Measurements from ENCODE around the gene POMGNT1. TPM values are rescaled to one million over a fixed set of nuclear protein-coding genes. Genes with fewer than 3 reads are reported as not detected.
"Not testable (repeated sequence)": the region's sequence is repeated elsewhere in the genome, so short reads cannot be mapped to it uniquely, and the experiment has no call there.

Gene POMGNT1
- 85.5 and 89.7 TPM in 2 replicates for total RNA-seq (2014; rRNA removed; shearing (Covaris generic))

DNA sequence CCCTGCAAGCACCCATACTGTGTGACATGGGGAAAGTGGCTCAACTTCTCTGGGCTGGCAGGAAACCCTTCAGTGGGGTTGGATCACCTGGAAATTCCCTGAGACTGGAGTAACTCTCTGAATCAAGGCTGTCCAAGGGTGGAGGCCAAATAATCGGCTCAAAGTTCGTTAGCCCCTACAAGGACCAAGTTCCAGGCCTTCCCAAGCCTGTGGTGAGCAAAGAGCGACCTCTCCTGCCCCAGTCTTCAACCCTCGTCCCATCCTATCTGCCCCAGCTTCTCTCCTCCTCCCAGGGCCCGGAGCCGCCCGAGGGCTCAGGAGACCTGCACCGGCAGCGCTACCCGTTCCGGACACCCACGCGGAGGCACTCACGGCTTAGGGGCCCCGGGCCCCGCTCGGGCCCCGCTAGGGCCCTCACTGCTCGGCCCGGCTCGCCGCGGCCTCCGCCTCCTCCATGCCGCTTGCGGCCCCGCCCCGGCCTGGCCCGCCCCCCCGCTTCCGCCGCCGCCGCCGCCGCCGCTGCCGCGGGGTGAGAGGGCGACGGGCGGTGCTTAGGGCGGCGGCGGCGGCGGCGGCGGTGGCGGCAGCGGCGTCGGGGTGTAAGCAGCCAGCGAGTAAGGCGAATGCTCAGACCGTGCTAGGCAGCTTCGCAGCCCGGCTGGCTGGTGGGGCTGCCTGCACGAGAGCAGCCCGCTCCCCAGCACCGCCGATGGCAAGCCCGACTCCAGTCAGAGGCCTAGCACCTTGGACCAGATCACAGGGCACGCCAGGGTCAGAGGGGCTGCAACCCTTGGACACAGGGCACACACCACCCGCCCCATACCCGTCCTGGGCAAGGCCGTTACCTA is at the start of gene POMGNT1:
TSS of gene POMGNT1 (minus strand) at position 471 of the 848 bp plus-strand sequence. CDS start 613 bp downstream, outside the sequence.
- peak; percentile 44 for DNase-seq (ENCODE audit: low spot score)

- DNase-seq (ENCODE audit: low spot score): peak; percentile 96
Measured at GRCh38 chr1:46247436-46248121, 49.3 kb upstream of the POMGNT1 start, which contains the start of gene RAD54L. TSS of gene RAD54L (plus strand) at chr1:46247763. CDS start at chr1:46248406, 643 bp downstream.

- DNase-seq (ENCODE audit: low spot score): no peak
Measured at GRCh38 chr1:46246548-46247435, 48.6 kb upstream of the POMGNT1 start.

DNA sequence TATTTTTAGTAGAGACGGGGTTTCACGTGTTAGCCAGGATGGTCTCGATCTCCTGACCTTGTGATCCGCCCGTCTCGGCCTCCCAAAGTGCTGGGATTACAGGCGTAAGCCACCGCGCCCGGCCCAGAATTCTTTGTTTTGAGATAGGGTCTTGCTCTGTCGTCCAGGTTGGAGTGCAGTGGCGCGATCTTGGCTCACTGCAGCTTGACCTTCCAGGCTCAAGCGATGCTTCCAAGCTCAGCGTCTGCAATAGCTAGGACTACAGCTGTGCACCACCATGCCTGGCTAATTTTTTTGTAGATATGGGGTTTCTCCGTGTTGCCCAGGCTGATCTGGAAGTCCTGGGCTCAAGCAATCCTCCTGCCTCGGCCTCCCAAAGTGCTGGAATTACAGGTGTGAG is 47.9 kb upstream of the POMGNT1 start:
- not testable (repeated sequence) for DNase-seq (ENCODE audit: low spot score)

DNA sequence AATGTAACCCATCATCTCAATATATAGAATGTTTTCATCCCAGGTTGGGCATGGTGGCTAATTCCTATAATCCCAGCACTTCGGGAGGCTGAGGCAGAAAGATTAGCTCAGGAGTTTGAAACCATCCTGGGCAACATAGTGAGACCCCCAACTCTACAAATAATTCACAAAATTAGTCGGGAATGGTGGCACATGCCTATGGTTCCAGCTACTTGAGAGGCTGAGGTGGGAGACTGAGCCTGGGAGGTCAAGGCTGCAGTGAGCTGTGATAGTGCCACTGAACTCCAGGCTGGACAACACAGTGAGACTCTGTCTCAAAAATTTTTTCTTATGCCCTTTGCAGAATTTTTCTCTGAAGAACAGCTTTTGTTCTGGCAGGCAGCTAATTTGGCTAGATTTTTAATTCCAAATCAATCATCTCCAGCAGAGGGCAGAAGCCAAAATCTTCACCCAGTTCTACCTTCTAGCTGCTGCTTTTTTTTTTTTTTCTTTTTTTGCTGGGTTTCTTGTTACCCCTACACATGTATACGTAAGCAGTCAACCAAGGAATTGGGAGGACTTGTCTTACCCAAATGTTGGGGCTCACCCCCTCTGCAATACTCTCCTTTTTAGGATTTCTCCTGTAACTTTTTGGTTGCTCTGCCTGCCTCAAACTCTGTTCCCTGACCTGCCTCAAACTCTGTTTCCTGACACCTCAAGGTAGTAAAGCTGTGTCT is 46.6 kb upstream of the POMGNT1 start:
- DNase-seq (ENCODE audit: low spot score): peak; percentile 23

DNA sequence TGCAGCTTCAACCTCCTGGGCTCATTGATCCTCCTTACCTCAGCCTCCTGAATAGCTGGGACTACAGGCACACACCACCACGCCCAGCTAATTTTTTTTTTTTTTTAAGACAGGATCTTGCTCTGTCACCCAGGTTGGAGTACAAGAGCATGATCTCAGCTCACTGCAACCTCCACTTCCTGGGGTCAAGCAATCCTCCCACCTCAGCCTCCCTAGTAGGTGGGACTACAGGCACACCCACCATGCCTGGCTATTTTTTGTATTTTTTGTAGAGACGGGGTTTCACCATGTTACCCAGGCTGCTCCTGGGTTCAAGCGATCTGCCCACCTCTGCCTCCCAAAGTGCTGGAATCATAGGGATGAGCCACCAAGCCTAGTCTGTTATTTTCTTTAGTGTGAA is 45.6 kb upstream of the POMGNT1 start:
- DNase-seq (ENCODE audit: low spot score): not testable (repeated sequence)

DNA sequence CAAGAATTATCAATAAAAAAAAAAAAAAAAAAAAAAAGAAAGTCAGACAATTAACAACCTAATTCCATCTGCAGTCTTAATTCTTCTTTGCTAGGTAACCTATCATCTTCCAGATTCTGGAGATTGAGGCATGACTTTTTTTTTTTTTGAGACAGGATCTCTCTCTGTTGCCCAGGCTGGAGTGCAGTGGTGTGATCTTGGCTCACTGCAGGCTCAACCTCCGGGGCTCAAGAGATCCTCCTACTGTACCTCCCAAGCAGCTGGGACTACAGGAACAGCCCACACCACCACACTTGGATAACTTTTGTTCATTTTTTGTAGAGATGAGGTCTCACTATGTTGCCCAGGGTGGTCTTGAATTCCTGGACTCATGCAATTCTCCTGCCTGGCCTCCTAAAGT is 44.7 kb upstream of the POMGNT1 start:
- DNase-seq (ENCODE audit: low spot score): no peak

DNA sequence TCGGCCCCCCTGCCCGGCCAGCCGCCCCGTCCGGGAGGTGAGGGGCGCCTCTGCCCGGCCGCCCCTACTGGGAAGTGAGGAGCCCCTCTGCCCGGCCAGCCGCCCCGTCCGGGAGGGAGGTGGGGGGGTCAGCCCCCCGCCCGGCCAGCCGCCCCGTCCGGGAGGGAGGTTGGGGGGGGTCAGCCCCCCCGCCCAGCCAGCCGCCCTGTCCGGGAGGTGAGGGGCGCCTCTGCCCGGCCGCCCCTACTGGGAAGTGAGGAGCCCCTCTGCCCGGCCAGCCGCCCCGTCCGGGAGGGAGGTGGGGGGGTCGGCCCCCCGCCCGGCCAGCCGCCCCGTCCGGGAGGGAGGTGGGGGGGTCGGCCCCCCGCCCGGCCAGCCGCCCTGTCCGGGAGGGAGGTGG is 43.5 kb upstream of the POMGNT1 start:
- not testable (repeated sequence) for DNase-seq (ENCODE audit: low spot score)

- peak; percentile 49 for DNase-seq (ENCODE audit: low spot score)
Measured at GRCh38 chr1:46238865-46239264, 40.6 kb upstream of the POMGNT1 start.

GRCh38 chr1:46236882-46237281 is 38.6 kb upstream of the POMGNT1 start:
- DNase-seq (ENCODE audit: low spot score): no peak

GRCh38 chr1:46231231-46231630 is 33.0 kb upstream of the POMGNT1 start:
- DNase-seq (ENCODE audit: low spot score): not testable (repeated sequence)

DNA sequence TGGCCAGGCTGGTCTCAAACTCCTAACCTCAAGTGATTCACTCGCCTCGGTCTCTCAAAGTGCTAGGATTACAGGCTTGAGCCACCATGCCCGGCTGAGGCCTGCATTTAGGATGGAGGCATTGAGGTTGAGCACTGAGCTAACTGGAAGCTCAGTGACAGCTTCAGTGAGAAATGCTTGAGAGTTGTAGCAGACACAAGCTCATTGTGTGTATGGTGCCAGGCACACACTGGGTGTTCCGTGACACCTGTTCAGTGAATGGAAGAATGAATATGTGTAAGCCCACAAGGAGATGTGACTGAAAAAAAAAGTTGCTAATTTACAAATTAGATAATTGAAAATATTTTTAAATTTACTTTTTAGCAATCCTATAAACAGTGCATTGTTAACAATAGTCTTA is 26.7 kb upstream of the POMGNT1 start:
- DNase-seq (ENCODE audit: low spot score): no peak

GRCh38 chr1:46223472-46223943 is 25.3 kb upstream of the POMGNT1 start:
- DNase-seq (ENCODE audit: low spot score): peak; percentile 87

DNA sequence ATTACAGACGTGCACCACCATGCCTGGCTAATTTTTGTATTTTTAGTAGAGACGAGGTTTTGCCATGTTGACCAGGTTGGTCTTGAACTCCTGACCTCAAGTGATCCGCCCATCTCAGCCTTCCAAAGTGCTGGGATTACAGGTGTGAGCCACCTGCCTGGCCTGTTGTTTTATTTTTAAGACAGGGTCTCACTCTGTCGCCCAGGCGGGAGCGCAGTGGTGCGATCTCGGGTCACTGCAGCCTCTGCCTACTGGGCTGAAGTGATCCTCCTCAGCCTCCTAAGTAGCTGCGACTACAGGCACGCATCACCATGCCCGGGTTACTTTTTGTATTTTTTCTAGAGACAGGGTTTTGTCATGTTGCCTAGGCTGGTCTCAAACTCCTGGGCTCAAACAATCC is 24.8 kb upstream of the POMGNT1 start:
- not testable (repeated sequence) for DNase-seq (ENCODE audit: low spot score)

GRCh38 chr1:46221749-46222148 is 23.5 kb upstream of the POMGNT1 start:
- DNase-seq (ENCODE audit: low spot score): no peak

DNA sequence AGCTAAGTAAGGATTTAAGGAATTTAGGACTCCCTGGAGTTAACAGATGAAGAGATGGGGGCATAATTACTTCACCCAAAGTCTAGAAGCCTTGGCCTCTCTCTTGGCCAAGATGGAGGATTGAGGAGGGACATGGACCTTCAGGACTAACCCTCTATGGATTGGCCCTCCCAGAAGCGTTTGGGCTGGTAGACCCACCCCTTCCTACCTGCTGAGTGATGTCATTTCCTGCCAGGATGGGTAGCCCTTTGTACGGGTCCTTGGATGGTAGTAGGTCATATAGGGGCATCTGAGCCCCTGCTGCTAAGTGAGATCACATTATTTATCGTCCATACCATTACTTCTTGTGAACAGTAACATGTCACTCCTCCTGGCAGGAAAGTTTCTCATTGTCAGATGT is 22.6 kb upstream of the POMGNT1 start:
- DNase-seq (ENCODE audit: low spot score): no peak

DNA sequence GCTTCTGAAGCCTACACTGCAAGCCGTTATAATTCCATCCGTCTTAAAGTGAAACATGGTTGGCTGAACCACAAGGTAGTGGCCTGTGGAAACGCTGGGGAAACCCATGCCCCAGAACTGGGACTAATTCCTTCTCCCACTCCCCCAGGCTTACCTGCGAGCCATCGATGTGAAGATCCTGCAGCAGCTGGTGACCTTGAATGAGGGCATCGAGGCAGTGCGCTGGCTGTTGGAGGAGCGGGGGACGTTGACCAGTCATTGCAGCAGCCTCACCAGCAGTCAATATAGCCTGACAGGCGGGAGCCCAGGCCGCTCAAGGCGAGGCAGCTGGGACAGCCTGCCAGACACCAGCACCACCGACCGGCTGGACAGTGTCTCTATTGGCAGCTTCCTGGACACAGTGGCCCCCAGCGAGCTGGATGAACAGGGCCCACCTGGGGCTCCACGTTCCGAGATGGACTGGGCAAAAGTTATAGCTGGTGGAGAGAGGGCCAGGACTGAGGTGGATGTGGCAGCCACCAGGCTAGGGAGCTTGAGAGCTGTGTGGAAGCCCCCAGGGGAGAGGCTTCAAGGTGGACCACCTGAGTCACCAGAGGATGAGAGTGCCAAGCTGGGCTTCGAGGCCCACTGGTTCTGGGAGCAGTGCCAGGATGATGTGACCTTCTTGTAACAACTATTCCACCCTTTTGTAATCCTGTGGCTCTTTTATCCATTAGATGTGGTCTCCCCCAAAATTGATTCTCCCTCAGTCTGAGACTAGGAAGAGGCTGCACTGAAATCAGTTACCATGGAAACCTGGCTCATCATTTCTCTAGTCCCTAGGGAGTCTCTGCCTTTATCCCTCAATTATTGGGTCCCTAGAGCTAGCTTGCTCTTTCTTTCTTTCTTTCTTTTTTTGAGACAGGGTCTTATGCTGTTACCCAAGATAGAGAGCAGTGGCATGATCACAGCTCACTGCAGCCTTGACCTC is 21.6 kb upstream of the POMGNT1 start:
- DNase-seq (ENCODE audit: low spot score): no peak

DNA sequence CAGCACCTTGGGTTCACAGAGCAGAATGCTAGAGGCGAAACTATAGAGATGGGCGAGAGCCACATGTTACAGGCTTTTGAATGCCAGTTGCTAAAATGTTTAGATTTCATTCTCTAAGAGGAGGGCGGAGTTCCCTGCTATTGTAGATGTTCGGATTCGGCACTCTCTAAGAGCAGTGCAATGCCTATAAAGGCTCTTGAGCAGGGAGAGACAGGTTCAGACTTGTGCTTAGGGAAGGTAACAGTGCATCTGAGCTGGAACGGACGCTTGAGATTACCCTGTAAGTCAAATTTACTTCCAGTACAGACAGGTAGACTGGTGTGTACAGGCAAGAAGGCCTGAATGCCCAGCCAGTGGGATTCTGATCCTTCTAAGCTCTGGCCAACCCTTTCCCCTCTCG is 20.2 kb upstream of the POMGNT1 start:
- DNase-seq (ENCODE audit: low spot score): no peak

GRCh38 chr1:46215504-46215903 is 17.3 kb upstream of the POMGNT1 start:
- DNase-seq (ENCODE audit: low spot score): no peak

DNA sequence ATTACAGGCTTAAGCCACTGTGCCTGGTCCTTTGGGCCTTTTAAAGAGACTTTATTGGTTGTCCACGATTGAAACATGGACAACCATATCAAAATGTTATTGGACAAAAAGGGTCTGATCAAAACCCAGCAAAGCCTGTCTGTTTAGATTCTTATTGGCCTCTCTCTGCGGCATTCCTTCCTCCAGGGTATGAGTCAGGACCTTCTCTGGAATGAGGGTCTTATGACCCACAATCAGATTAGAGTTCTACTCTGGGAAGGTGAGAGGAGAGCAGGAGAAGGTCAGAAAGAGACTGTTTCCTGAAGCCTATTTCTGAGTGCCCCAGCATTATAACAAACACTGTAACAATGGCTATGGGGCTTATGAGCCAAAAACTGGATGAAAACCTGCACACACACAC is 12.8 kb upstream of the POMGNT1 start:
- DNase-seq (ENCODE audit: low spot score): no peak
